ENCODE results near the gene UBE2L3.
A peak's percentile ranks its signal among the peaks of the same experiment; 100 is the strongest.

The UBE2L3 gene

DNA sequence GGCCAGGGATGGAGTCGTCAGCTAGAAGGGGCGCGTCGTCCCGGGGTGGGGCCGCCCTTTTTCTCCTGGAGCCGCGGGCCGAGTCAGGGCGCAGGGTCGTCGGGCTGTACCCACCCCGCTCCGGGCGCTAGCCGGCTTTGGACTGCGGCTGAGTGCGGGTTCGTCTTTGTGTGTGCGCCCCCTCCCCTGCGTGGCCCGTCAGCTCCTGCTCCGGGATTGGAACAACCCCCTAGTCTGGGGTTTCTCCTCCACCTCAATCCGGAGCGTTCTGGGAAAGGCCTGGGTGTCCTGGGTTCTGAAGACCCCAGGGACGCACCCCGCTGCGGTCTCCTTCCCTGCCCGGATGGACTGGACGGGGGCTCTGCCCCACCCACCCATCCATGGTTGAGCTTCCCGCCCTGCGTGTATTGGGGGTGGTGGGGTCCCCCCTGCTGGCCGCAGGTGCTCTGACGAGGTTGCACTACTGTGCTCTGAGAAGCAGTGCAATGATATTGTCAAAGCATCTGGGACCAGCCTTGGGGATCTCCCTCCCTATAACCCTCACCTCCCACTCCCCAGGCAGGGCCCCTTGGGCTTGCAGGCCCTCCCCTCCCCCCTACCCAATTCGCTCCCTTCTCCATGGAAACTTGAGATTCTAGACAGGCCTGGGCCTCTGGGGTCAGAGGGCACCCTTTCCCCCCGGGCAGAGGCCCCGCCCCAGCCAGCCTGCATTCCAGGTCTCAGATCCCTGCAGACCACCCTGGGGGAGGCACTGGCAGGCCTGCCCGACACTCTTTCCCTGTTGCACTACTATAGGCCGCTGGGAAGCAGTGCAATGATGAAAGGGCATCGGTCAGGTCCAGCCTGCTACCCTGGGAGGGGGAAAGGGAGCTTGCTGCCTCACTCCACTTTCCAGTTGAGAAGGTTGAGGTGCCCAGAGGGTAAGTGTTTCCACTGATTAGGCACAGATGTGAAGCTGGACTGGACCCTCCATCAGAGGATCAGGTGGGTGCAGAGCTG is 85.3 kb downstream of the UBE2L3 start:
- Histone ChIP-seq H3K4me3 (ENCODE audit: low read depth, low read length) (peak overlapping the region; percentile 83), H3K9me3 (ENCODE audit: control insufficient read depth, insufficient read depth, low read depth, low read length) (no peaks in the 10 kb centered on the region), H3K36me3 (ENCODE audit: control insufficient read depth in 2 of 2, insufficient read depth in 1 of 2, low read length in 2 of 2) (peaks cover 0 to 33% of the 10 kb centered on the region in 2 experiments; a peak in 2 of 3 replicates), H3K27ac (ENCODE audit: extremely low read depth, low read depth, low read length) (peak overlapping the region; percentile 48; the same call in 1 of the 2 replicates), H3K4me1 (ENCODE audit: control insufficient read depth, insufficient read depth, low read length) (no peaks in the 10 kb centered on the region)
- ChIA-PET CTCF (interaction anchor here (1.2 to 4.8 kb wide), 2 partner anchors 10 to 20 kb away, joined by 3 to 25 read pairs; partner anchors contain the start of genes CCDC116 and SDF2L1), POLR2A (interaction anchor here (0.8 to 3.2 kb wide), 4 partner anchors 10 to 25 kb away, joined by 4 to 18 read pairs (median 9); partner anchors contain the start of genes PPIL2 and SDF2L1)
- TF ChIP-seq ZNF426 (tag by site-specific recombination; IDR thresholded peaks at IDR 0.05) (no peak), ZNF623 (tag by site-specific recombination; IDR thresholded peaks at IDR 0.05) (no peak), ZIC2 (tag by site-specific recombination; IDR thresholded peaks at IDR 0.05) (no peak), ZNF121 (tag by site-specific recombination; IDR thresholded peaks at IDR 0.05) (no peak), SP2 (tag by site-specific recombination; IDR thresholded peaks at IDR 0.05) (no peak), ZNF621 (tag by site-specific recombination; IDR thresholded peaks at IDR 0.05) (no peak), GLIS2 (tag by site-specific recombination; IDR thresholded peaks at IDR 0.05) (peak; percentile 48; the same call in 1 of the 2 replicates), ZNF585B (tag by site-specific recombination; IDR thresholded peaks at IDR 0.05) (no peak), ZNF560 (tag by site-specific recombination; IDR thresholded peaks at IDR 0.05; ENCODE audit: borderline replicate concordance) (no peak), ZNF707 (tag by site-specific recombination; IDR thresholded peaks at IDR 0.05) (no peak), ZBTB8A (tag by site-specific recombination; IDR thresholded peaks at IDR 0.05) (peak; percentile 67), ZNF501 (tag by site-specific recombination; IDR thresholded peaks at IDR 0.05) (0 out of 2 replicates have a peak, but pooled peaks have one; percentile 13), ZNF658 (tag by site-specific recombination; IDR thresholded peaks at IDR 0.05) (no peak), ZNF558 (tag by site-specific recombination; IDR thresholded peaks at IDR 0.05) (no peak), ZNF391 (tag by site-specific recombination; IDR thresholded peaks at IDR 0.05; ENCODE audit: borderline replicate concordance, low read depth) (no peak), SCRT1 (tag by site-specific recombination; IDR thresholded peaks at IDR 0.05; ENCODE audit: borderline replicate concordance) (no peak)
- TF ChIP-seq, protein P1, sequence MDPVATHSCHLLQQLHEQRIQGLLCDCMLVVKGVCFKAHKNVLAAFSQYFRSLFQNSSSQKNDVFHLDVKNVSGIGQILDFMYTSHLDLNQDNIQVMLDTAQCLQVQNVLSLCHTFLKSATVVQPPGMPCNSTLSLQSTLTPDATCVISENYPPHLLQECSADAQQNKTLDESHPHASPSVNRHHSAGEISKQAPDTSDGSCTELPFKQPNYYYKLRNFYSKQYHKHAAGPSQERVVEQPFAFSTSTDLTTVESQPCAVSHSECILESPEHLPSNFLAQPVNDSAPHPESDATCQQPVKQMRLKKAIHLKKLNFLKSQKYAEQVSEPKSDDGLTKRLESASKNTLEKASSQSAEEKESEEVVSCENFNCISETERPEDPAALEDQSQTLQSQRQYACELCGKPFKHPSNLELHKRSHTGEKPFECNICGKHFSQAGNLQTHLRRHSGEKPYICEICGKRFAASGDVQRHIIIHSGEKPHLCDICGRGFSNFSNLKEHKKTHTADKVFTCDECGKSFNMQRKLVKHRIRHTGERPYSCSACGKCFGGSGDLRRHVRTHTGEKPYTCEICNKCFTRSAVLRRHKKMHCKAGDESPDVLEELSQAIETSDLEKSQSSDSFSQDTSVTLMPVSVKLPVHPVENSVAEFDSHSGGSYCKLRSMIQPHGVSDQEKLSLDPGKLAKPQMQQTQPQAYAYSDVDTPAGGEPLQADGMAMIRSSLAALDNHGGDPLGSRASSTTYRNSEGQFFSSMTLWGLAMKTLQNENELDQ (tag by site-specific recombination; IDR thresholded peaks at IDR 0.05; ENCODE audit: low read depth) = no peak
- TF ChIP-seq, protein P2, sequence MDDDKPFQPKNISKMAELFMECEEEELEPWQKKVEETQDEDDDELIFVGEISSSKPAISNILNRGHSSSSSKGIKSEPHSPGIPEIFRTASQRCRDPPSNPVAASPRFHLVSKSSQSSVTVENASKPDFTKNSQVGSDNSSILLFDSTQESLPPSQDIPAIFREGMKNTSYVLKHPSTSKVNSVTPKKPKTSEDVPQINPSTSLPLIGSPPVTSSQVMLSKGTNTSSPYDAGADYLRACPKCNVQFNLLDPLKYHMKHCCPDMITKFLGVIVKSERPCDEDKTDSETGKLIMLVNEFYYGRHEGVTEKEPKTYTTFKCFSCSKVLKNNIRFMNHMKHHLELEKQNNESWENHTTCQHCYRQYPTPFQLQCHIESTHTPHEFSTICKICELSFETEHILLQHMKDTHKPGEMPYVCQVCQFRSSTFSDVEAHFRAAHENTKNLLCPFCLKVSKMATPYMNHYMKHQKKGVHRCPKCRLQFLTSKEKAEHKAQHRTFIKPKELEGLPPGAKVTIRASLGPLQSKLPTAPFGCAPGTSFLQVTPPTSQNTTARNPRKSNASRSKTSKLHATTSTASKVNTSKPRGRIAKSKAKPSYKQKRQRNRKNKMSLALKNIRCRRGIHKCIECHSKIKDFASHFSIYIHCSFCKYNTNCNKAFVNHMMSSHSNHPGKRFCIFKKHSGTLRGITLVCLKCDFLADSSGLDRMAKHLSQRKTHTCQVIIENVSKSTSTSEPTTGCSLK (tag by site-specific recombination; IDR thresholded peaks at IDR 0.05) = no peak
- TF ChIP-seq, protein P3, sequence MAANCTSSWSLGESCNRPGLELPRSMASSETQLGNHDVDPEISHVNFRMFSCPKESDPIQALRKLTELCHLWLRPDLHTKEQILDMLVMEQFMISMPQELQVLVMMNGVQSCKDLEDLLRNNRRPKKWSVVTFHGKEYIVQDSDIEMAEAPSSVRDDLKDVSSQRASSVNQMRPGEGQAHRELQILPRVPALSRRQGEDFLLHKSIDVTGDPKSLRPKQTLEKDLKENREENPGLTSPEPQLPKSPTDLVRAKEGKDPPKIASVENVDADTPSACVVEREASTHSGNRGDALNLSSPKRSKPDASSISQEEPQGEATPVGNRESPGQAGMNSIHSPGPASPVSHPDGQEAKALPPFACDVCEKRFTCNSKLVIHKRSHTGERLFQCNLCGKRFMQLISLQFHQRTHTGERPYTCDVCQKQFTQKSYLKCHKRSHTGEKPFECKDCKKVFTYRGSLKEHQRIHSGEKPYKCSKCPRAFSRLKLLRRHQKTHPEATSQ (tag by site-specific recombination; IDR thresholded peaks at IDR 0.05) = no peak
- TF ChIP-seq, protein P4, sequence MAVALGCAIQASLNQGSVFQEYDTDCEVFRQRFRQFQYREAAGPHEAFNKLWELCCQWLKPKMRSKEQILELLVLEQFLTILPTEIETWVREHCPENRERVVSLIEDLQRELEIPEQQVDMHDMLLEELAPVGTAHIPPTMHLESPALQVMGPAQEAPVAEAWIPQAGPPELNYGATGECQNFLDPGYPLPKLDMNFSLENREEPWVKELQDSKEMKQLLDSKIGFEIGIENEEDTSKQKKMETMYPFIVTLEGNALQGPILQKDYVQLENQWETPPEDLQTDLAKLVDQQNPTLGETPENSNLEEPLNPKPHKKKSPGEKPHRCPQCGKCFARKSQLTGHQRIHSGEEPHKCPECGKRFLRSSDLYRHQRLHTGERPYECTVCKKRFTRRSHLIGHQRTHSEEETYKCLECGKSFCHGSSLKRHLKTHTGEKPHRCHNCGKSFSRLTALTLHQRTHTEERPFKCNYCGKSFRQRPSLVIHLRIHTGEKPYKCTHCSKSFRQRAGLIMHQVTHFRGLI (tag by site-specific recombination; IDR thresholded peaks at IDR 0.05) = no peak
- TF ChIP-seq, protein P5, sequence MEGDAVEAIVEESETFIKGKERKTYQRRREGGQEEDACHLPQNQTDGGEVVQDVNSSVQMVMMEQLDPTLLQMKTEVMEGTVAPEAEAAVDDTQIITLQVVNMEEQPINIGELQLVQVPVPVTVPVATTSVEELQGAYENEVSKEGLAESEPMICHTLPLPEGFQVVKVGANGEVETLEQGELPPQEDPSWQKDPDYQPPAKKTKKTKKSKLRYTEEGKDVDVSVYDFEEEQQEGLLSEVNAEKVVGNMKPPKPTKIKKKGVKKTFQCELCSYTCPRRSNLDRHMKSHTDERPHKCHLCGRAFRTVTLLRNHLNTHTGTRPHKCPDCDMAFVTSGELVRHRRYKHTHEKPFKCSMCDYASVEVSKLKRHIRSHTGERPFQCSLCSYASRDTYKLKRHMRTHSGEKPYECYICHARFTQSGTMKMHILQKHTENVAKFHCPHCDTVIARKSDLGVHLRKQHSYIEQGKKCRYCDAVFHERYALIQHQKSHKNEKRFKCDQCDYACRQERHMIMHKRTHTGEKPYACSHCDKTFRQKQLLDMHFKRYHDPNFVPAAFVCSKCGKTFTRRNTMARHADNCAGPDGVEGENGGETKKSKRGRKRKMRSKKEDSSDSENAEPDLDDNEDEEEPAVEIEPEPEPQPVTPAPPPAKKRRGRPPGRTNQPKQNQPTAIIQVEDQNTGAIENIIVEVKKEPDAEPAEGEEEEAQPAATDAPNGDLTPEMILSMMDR (tag by site-specific recombination; IDR thresholded peaks at IDR 0.05) = no peak
- TF ChIP-seq, protein P6, sequence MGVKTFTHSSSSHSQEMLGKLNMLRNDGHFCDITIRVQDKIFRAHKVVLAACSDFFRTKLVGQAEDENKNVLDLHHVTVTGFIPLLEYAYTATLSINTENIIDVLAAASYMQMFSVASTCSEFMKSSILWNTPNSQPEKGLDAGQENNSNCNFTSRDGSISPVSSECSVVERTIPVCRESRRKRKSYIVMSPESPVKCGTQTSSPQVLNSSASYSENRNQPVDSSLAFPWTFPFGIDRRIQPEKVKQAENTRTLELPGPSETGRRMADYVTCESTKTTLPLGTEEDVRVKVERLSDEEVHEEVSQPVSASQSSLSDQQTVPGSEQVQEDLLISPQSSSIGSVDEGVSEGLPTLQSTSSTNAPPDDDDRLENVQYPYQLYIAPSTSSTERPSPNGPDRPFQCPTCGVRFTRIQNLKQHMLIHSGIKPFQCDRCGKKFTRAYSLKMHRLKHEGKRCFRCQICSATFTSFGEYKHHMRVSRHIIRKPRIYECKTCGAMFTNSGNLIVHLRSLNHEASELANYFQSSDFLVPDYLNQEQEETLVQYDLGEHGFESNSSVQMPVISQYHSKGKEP (tag by site-specific recombination; IDR thresholded peaks at IDR 0.05) = no peak

All from HEK293 (cell line).